Measurements from ENCODE around the gene MFAP1.
"Not testable (repeated sequence)": the region's sequence is repeated elsewhere in the genome, so short reads cannot be mapped to it uniquely, and the experiment has no call there.

Gene MFAP1

DNA sequence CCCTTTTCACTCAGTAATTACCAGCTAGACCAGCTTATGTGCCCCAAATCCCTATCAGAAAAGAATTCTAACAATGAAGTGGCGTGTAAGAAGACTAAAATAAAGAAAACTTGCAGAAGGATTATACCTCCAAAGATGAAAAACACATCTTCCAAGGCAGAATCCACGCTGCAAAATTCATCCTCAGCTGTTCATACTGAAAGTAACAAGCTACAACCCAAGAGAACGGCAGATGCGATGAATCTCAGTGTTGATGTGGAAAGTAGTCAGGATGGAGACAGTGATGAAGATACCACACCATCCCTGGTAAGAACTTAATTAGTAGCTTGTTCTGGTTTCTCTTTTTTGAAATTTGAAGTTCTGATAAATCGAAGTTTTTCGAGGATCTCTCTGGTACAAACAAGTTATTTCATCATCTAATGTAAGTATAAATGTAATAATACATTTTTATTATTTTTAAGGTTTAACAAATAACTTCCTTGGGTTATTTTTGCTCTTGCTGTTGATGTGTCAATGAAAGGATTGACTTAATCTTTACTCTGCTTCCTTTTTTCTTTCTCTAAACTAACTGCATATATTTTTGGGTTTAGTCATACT is 3.7 kb upstream of the MFAP1 start:
- FAIRE-seq (no peak), DNase-seq (ENCODE audit: insufficient read length, low spot score) (no peak)
- TF ChIP-seq, protein P1, sequence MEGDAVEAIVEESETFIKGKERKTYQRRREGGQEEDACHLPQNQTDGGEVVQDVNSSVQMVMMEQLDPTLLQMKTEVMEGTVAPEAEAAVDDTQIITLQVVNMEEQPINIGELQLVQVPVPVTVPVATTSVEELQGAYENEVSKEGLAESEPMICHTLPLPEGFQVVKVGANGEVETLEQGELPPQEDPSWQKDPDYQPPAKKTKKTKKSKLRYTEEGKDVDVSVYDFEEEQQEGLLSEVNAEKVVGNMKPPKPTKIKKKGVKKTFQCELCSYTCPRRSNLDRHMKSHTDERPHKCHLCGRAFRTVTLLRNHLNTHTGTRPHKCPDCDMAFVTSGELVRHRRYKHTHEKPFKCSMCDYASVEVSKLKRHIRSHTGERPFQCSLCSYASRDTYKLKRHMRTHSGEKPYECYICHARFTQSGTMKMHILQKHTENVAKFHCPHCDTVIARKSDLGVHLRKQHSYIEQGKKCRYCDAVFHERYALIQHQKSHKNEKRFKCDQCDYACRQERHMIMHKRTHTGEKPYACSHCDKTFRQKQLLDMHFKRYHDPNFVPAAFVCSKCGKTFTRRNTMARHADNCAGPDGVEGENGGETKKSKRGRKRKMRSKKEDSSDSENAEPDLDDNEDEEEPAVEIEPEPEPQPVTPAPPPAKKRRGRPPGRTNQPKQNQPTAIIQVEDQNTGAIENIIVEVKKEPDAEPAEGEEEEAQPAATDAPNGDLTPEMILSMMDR (IDR thresholded peaks at IDR 0.05; ENCODE audit: insufficient read depth, missing control alignments): no peak

DNA sequence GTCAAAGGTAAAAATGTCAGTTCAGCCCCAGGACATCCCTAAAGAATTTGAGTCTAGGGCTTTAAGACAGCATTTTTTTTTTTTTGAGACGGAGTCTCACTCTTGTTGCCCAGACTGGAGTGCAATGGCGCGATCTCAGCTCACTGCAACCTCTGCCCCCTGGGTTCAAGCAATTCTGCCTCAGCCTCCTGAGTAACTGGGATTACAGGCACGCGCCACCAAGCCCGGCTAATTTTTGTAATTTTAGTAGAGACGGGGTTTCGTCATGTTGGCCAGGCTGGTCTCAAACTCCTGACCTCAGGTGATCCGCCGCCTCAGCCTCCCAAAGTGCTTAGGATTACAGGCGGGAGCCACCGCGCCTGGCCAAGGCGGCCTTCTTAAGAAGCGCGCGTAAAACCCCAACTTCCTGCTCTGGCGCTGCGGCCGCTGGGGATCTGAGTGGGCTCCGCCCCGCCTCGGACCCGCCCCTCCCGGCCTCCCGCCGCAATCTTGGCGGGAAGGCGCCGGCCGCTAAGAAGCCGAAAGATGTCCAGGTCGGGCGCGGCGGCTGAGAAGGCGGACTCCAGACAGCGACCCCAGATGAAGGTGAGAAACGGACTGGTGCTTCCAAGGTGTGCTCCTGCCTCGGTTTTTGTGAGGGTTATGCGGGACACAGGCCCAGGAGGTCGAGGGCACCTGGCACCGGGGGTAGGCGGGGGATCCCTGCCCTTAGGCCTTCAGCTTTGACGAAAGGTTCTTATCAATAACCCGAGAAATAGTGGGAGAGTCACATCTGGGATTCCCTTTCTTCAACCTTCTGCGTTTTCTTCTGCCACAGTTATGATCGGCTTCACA is 2.2 kb upstream of the MFAP1 start, which contains the start of gene WDR76:
Gene WDR76 (plus strand): TSS at position 495 of the 834 bp plus-strand sequence. CDS start 31 bp downstream, at position 526.
- FAIRE-seq: no peak
- TF ChIP-seq, protein P1 (IDR thresholded peaks at IDR 0.05; ENCODE audit: insufficient read depth, missing control alignments): no peak
- peak; percentile 34 for DNase-seq (ENCODE audit: insufficient read length, low spot score)

DNA sequence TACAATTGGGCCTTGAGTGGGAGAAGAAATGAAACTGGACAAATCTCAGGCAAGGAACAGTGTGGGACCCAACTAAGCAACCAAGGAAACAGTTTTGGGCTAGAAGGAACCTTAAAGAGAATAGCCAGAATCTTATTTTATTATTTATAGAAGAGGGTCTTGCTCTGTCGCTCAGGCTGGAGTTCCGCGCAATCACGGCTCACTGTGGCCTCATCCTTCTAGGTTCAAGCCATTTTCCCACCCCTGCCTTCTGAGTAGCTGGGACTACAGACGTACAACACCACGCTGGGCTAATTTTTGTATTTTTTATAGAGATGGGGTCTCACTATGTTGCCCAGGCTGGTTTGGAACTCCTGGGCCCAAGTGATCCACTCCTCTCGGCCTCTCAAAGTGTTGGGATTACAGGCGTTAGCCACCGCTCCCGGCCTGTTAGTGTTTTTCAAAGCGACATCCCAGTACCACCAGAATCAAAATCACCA is 1.6 kb upstream of the MFAP1 start:
- TF ChIP-seq, protein P1 (IDR thresholded peaks at IDR 0.05; ENCODE audit: insufficient read depth, missing control alignments): no peak
- no peak for DNase-seq (ENCODE audit: insufficient read length, low spot score)
- FAIRE-seq: no peak

DNA sequence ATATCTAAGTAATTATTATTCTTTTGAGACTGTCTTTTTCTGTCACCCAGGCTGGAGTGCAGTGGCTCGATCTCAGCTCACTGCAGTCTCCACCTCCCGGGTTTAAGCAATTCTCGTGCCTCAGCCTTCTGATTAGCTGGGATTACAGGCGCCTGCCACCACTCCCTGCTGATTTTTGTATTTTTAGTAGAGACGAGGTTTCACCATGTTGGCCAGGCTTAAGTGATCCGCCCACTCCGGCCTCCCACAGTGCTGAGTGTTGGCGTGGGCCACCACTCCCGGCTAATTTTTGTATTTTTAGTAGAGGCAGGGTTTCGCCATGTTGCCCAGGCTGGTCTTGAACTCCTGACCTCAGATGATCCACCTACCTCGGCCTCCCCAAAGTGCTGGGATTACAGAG is 815 bp upstream of the MFAP1 start:
- DNase-seq (ENCODE audit: insufficient read length, low spot score); FAIRE-seq: not testable (repeated sequence)

DNA sequence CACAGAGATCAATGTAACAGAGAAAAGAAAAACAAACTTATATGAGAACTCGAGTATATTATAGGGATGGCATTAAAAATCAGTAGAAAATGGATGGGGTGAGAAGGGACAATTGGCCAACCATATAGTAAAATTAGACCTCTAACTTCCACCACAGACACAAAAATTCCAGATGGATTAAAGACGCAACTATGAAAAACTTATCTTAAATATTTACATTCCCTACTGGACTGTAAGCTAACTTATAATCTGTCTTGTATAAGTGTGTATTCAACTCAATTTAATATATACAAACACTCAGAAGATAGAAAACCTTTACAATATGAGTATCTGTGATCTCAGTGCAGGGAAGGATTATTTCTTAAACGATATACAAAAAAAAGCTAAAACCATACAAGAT is 3.0 kb downstream of the MFAP1 start:
- FAIRE-seq: no peak
- TF ChIP-seq, protein P1 (IDR thresholded peaks at IDR 0.05; ENCODE audit: insufficient read depth, missing control alignments): no peak

DNA sequence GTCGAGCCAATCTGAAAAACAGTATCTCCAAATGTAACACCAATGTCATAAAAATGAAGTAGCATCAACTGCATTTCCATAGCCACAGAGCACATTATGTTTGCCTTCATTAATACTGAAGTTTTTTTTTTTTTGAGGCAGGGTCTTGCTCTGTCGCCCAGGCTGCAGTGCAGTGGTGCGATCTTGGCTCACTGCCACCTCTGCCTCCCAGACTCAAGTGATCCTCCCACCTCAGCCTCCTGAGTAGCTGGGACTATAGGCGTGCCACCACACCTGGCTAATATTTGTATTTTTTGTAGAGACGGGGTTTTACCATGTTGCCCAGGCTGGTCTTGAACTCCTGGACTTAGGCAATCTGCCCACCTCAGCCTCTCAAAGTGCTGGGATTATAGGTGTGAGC is 9.4 kb downstream of the MFAP1 start:
- FAIRE-seq; DNase-seq (ENCODE audit: insufficient read length, low spot score): not testable (repeated sequence)

More for the DNA sequence above, 3.0 kb downstream of the MFAP1 start:
- DNase-seq (ENCODE audit: insufficient read length, low spot score): no peak

DNA sequence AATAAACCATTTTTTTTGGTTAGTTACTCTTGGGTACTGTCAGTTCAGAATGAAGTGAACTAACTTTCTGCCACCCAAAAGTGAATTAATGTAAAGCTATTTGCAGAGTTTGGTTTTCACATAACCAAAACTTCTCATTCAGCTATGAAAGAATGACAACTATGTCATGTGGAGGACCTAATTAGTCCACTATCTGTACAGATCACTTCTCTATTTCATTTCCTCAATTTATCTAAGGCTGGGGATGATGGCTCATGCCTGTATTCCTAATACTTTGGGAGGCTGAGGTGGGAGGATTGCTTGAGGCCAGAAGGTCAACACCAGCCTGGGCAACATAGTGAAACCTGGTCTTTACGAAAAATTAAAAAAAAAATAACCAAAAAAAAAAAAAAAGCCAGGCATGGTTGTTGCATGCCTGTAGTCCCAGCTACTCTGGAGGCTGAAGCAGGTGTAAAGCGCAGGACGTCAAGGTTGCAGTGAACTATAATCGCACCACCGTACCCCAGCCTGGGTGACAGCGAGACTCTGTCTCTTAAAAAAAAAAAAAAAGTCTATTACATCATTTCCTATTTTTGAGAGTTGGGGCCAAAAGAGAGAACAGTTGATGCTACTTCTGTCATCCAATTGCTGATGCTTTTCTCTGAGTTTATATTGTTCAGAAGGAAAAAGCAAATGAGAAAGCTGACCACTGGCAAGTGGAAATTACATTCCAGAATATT is 15.4 kb downstream of the MFAP1 start:
- TF ChIP-seq, protein P1 (IDR thresholded peaks at IDR 0.05; ENCODE audit: insufficient read depth, missing control alignments): no peak
- FAIRE-seq: no peak
- no peak for DNase-seq (ENCODE audit: insufficient read length, low spot score)

Data from D721Med (cell line).